IMR-90 (cell line): ENCODE measurements around the gene CNIH2. TPM values are rescaled to one million over a fixed set of nuclear protein-coding genes. Genes with fewer than 3 reads are reported as not detected.

ENCODE experiments used
- ATAC-seq: fragments of 200-7000 bp; cut with Tn5 transposase; 2 replicates; pipeline ENCODE4 v1.9.1; 2020; ENCODE audit warnings: low read depth, mild to moderate bottlenecking, moderate library complexity
- BruUV-seq: library from RNA; stranded (reverse); fragments of 400-500 nt; replicated peaks from 2 replicates; lab custom pipeline; 2021; lab: Mats Ljungman, UMichigan
- CTCF ChIA-PET: fragments of 300-600 bp; formaldehyde crosslinking; extraction: SDS; loops from one replicate; lab custom pipeline; 2021; ENCODE audit warnings: antibody characterized with exemption; lab: Yijun Ruan, JAX
- POLR2A ChIA-PET: fragments of 300-600 bp; sonication (Branson Sonifier 250); formaldehyde crosslinking; loops from one replicate; lab custom pipeline; 2022; ENCODE audit warnings: antibody characterized with exemption; ENCODE audit not compliant: unreplicated experiment; lab: Charles Lee
- DNase-seq: peaks from one replicate; pipeline ENCODE4 v3.0.0; 2013
- H2AFZ ChIP-seq: replicated peaks from 2 replicates; pipeline ENCODE3; 2013; ENCODE audit warnings: low read length, mild to moderate bottlenecking; ENCODE audit not compliant: poor library complexity
- H2AK5ac ChIP-seq: 2 replicates; pipeline ENCODE4 v1.6.1; 2013; ENCODE audit warnings: low read depth, low read length, inconsistent platforms
- H2AK9ac ChIP-seq: replicated peaks from 2 replicates; pipeline ENCODE3; 2013; ENCODE audit warnings: mild to moderate bottlenecking, low read depth, low read length, moderate library complexity; ENCODE audit not compliant: poor library complexity
- H2BK120ac ChIP-seq: 2 replicates; pipeline ENCODE4 v1.6.1; 2013; ENCODE audit warnings: low read depth, low read length, inconsistent platforms
- H2BK15ac ChIP-seq: 3 replicates; pipeline ENCODE4 v1.6.1; 2013; ENCODE audit warnings: low read depth, low read length, inconsistent platforms
- H2BK20ac ChIP-seq: 2 replicates; pipeline ENCODE4 v1.6.1; 2013; ENCODE audit warnings: low read depth, mild to moderate bottlenecking, inconsistent platforms, low read length, moderate library complexity
- H2BK5ac ChIP-seq: 2 replicates; pipeline ENCODE4 v1.6.1; 2013; ENCODE audit warnings: mild to moderate bottlenecking, low read depth, low read length, inconsistent platforms; ENCODE audit not compliant: poor library complexity, severe bottlenecking
- H3K14ac ChIP-seq: replicated peaks from 2 replicates; pipeline ENCODE4 v1.6.1; 2013; ENCODE audit warnings: low read depth, low read length, inconsistent platforms
- H3K18ac ChIP-seq: 2 replicates; pipeline ENCODE4 v1.6.1; 2013; ENCODE audit warnings: low read depth, low read length, control low read depth
- H3K23ac ChIP-seq: 2 replicates; pipeline ENCODE4 v1.6.1; 2013; ENCODE audit warnings: low read depth, low read length, inconsistent platforms
- H3K27ac ChIP-seq: 2 replicates; pipeline ENCODE4 v1.5.1; 2013; ENCODE audit warnings: mild to moderate bottlenecking, control low read depth, low read length; ENCODE audit not compliant: insufficient read depth
- H3K27me3 ChIP-seq: 2 replicates; pipeline ENCODE4 v1.6.1; 2013; ENCODE audit warnings: low read length; ENCODE audit not compliant: control insufficient read depth, insufficient read depth
- H3K36me3 ChIP-seq: 2 replicates; pipeline ENCODE4 v1.6.1; 2013; ENCODE audit warnings: low read length, mixed read lengths; ENCODE audit not compliant: control insufficient read depth, insufficient read depth
- H3K4ac ChIP-seq: 2 replicates; pipeline ENCODE4 v1.6.1; 2013; ENCODE audit warnings: low read depth, low read length, inconsistent platforms
- H3K4me1 ChIP-seq: 2 replicates; pipeline ENCODE4 v1.6.1; 2013; ENCODE audit warnings: low read length, mixed read lengths; ENCODE audit not compliant: control insufficient read depth, insufficient read depth
- H3K4me2 ChIP-seq: 2 replicates; pipeline ENCODE4 v1.6.1; 2013; ENCODE audit warnings: low read depth, mild to moderate bottlenecking, control low read depth, low read length, moderate library complexity
- H3K4me3 ChIP-seq: 2 replicates; pipeline ENCODE4 v1.5.1; 2013; ENCODE audit warnings: low read depth, mild to moderate bottlenecking, control low read depth, low read length, moderate library complexity; ENCODE audit not compliant: insufficient read depth
- H3K56ac ChIP-seq: 2 replicates; pipeline ENCODE4 v1.6.1; 2013; ENCODE audit warnings: low read length, inconsistent platforms; ENCODE audit not compliant: insufficient read depth; ENCODE audit errors: extremely low read depth
- H3K79me1 ChIP-seq, 2 experiments: 2 replicates each; pipeline ENCODE4 v1.6.1; 2013; ENCODE audit warnings: low read length in 2 of 2, inconsistent platforms in 1 of 2, low read depth in 1 of 2
- H3K9ac ChIP-seq: 2 replicates; pipeline ENCODE4 v1.6.1; 2013; ENCODE audit warnings: low read depth, low read length, control low read depth
- H3K9me1 ChIP-seq: 2 replicates; pipeline ENCODE4 v1.6.1; 2013; ENCODE audit warnings: low read length, inconsistent platforms; ENCODE audit not compliant: insufficient read depth
- H3K9me3 ChIP-seq: 2 replicates; pipeline ENCODE4 v1.6.1; 2013; ENCODE audit warnings: low read length; ENCODE audit not compliant: control insufficient read depth, insufficient read depth
- H4K20me1 ChIP-seq: 2 replicates; pipeline ENCODE4 v1.6.1; 2013; ENCODE audit warnings: low read length, inconsistent platforms; ENCODE audit not compliant: insufficient read depth
- H4K5ac ChIP-seq: 2 replicates; pipeline ENCODE4 v1.6.1; 2013; ENCODE audit warnings: mild to moderate bottlenecking, low read depth, low read length, control low read depth
- H4K8ac ChIP-seq, 2 experiments: 2 replicates each; pipeline ENCODE4 v1.6.1; 2013; ENCODE audit warnings: low read depth in 2 of 2, low read length in 2 of 2, control low read depth in 1 of 2, inconsistent platforms in 1 of 2
- H4K91ac ChIP-seq: 2 replicates; pipeline ENCODE4 v1.6.1; 2013; ENCODE audit warnings: low read depth, low read length, inconsistent platforms; ENCODE audit not compliant: insufficient read depth
- MAZ ChIP-seq: IDR thresholded peaks from 2 replicates; pipeline ENCODE4 v1.6.1; 2012; ENCODE audit warnings: low read depth, mild to moderate bottlenecking, low read length, improper control_type of control experiment, moderate library complexity, borderline replicate concordance
- RCOR1 ChIP-seq: IDR thresholded peaks from 2 replicates; pipeline ENCODE4 v1.6.1; 2012; ENCODE audit warnings: mild to moderate bottlenecking, low read length, improper control_type of control experiment; ENCODE audit not compliant: insufficient replicate concordance
- WGBS, 2 experiments: methylation state at CpG; one replicate each; pipeline versions ENCODE4 v1.1.5 to v1.1.7; 2013; ENCODE audit warnings: missing lambda C conversion rate in 2 of 2; ENCODE audit not compliant: insufficient read length in 1 of 2; ENCODE audit errors: extremely low coverage in 2 of 2; 5-methylcytosine and 5-hydroxymethylcytosine counted together
- dilution Hi-C: fragments of 300-500 bp; cut with HindIII; formaldehyde crosslinking; loops from one replicate; pipeline ENCODE4 v1.14.3; 2018; ENCODE audit warnings: low sequenced_read_pairs; ENCODE audit not compliant: unreplicated experiment
- in situ Hi-C: fragments of 300-500 bp; cut with MboI; formaldehyde crosslinking; loops from 3 replicates; pipeline ENCODE4 v1.14.3; 2019; ENCODE audit warnings: low sequenced_read_pairs, inconsistent platforms, mixed read lengths
- intact Hi-C: fragments of 100-400 bp; cut with micrococcal nuclease; formaldehyde crosslinking; loops from 2 replicates; pipeline ENCODE4 v1.10.0; 2022
- polyA plus RNA-seq, 3 experiments: library from polyadenylated mRNA; depleted of rRNA; stranded (reverse); fragments of >200 nt; gene quantifications; 2 replicates each; pipeline ENCODE4 v1.2.3, GENCODE V29; 2012; ENCODE audit warnings: low replicate concordance in 1 of 3
- total RNA-seq: library from RNA; depleted of rRNA; stranded (reverse); fragments of >200 nt; gene quantifications from 2 replicates; pipeline ENCODE4 v1.2.3, GENCODE V29; 2012
- TF ChIP-seq, protein P1 (sequence below): conservative IDR thresholded peaks from 2 replicates; pipeline ENCODE4 v1.5.1; 2012; ENCODE audit warnings: mild to moderate bottlenecking, low read depth, low read length, improper control_type of control experiment

The CNIH2 gene
- total and polyA plus RNA-seq, 2 of the 4 experiments (the other 2 are of a cell fraction), result 0.54 to 3.4 TPM

DNA sequence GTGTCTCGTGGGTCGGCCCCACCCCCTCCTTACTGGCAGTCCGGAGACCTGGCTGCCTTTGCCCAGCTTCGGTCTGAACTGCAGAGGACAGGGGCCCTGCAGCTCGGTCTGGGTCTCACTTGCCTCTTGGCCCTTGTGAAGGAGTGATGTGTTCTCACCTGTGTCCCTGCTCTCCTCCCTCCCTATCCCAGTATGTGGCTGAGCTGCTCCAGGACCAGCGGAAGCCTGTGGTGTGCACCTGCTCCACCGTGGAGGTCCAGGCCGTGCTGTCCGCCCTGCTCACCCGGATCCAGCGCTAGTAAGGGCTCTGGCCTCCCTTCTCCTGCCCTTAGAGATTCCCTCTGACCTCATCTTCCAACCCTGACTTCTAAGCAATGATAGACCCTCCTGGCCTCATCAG is 45.2 kb upstream of the CNIH2 start:
- Histone ChIP-seq H3K27ac (no peak overlapping the region), H3K27me3 (no peaks in the 10 kb centered on the region), H2BK15ac (no peak overlapping the region), H3K36me3 (peaks cover 62% of the 10 kb centered on the region), H3K4me3 (no peak overlapping the region), H2BK5ac (no peak overlapping the region), H2AK9ac (no peak overlapping the region), H3K9me1 (no peaks in the 10 kb centered on the region), H3K18ac (no peak overlapping the region), H4K8ac (no peak overlapping the region), H4K5ac (no peak overlapping the region), H2BK120ac (no peak overlapping the region), H3K4me1 (no peaks in the 10 kb centered on the region), H3K56ac (no peak overlapping the region), H3K4me2 (no peak overlapping the region), H4K91ac (no peak overlapping the region), H2BK20ac (no peak overlapping the region), H3K4ac (no peak overlapping the region), H3K79me1 (no peaks in the 10 kb centered on the region), H2AFZ (no peak overlapping the region), H3K9me3 (no peaks in the 10 kb centered on the region), H2AK5ac (no peak overlapping the region), H3K23ac (no peak overlapping the region), H3K14ac (no peak overlapping the region), H3K9ac (no peak overlapping the region), H4K20me1 (no peaks in the 10 kb centered on the region)
- WGBS, 2 experiments, result 87% methylated on average over 4 of the region's 11 CpGs; no CpG with 5 or more reads in 1 of the 2 experiments
- no peak for ATAC-seq
- no peak for DNase-seq
- BruUV-seq, result no TSS peak
- POLR2A ChIA-PET, result no interaction called here
- CTCF ChIA-PET, result no interaction called here
- intact Hi-C loops, result no loop called here
- TF ChIP-seq, protein P1, sequence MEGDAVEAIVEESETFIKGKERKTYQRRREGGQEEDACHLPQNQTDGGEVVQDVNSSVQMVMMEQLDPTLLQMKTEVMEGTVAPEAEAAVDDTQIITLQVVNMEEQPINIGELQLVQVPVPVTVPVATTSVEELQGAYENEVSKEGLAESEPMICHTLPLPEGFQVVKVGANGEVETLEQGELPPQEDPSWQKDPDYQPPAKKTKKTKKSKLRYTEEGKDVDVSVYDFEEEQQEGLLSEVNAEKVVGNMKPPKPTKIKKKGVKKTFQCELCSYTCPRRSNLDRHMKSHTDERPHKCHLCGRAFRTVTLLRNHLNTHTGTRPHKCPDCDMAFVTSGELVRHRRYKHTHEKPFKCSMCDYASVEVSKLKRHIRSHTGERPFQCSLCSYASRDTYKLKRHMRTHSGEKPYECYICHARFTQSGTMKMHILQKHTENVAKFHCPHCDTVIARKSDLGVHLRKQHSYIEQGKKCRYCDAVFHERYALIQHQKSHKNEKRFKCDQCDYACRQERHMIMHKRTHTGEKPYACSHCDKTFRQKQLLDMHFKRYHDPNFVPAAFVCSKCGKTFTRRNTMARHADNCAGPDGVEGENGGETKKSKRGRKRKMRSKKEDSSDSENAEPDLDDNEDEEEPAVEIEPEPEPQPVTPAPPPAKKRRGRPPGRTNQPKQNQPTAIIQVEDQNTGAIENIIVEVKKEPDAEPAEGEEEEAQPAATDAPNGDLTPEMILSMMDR, result no peak
- TF ChIP-seq RCOR1, result no peak
- TF ChIP-seq MAZ, result no peak
- in situ Hi-C loops, result no loop called here
- dilution Hi-C loops, result no loop called here
